HEK293T (cell line): ENCODE results near the gene PCDHA5.
A peak's percentile ranks its signal among the peaks of the same experiment; 100 is the strongest.
"Not testable (repeated sequence)": the region's sequence is repeated elsewhere in the genome, so short reads cannot be mapped to it uniquely, and the experiment has no call there.

Experiments used
- CTCF ChIA-PET: fragments of 350-600 bp; formaldehyde crosslinking; extraction: SDS; loops from one replicate; lab custom pipeline; 2021; ENCODE audit warnings: antibody characterized with exemption, inconsistent platforms; lab: Yijun Ruan, JAX
- POLR2A ChIA-PET: fragments of 350-600 bp; formaldehyde crosslinking; extraction: SDS; loops from one replicate; lab custom pipeline; 2020; ENCODE audit warnings: antibody characterized with exemption, inconsistent platforms; lab: Yijun Ruan, JAX
- DNase-seq: peaks from one replicate; pipeline ENCODE4 v3.0.0; 2012; ENCODE audit warnings: mixed read lengths; ENCODE audit errors: extremely low spot score
- ARNT ChIP-seq: fragments of 450-650 bp; IDR thresholded peaks from 2 replicates; pipeline ENCODE4 v1.6.1; 2017; ENCODE audit warnings: mild to moderate bottlenecking
- BHLHE40 ChIP-seq: fragments of 450-650 bp; IDR thresholded peaks from 2 replicates; pipeline ENCODE4 v1.6.1; 2016; ENCODE audit warnings: mild to moderate bottlenecking, moderate library complexity, borderline replicate concordance
- CTBP1 ChIP-seq: fragments of 450-650 bp; IDR thresholded peaks from 2 replicates; pipeline ENCODE4 v1.6.1; 2016; ENCODE audit warnings: borderline replicate concordance
- ELF4 ChIP-seq: fragments of 450-650 bp; IDR thresholded peaks from 2 replicates; pipeline ENCODE4 v1.6.1; 2017; ENCODE audit warnings: antibody characterized with exemption
- FOXA1 ChIP-seq: fragments of 450-650 bp; IDR thresholded peaks from 2 replicates; pipeline ENCODE4 v1.6.1; 2016; ENCODE audit warnings: mild to moderate bottlenecking
- FOXK2 ChIP-seq: fragments of 450-650 bp; IDR thresholded peaks from 2 replicates; pipeline ENCODE4 v1.6.1; 2016; ENCODE audit warnings: mild to moderate bottlenecking
- FOXM1 ChIP-seq: fragments of 450-650 bp; IDR thresholded peaks from 2 replicates; pipeline ENCODE4 v1.6.1; 2017; ENCODE audit warnings: mild to moderate bottlenecking, borderline replicate concordance
- HDGF ChIP-seq: fragments of 450-650 bp; IDR thresholded peaks from 2 replicates; pipeline ENCODE4 v1.6.1; 2017; ENCODE audit warnings: antibody characterized with exemption, borderline replicate concordance
- L3MBTL2 ChIP-seq: fragments of 450-650 bp; conservative IDR thresholded peaks from 2 replicates; pipeline ENCODE4 v1.6.1; 2016; ENCODE audit warnings: mild to moderate bottlenecking
- LEF1 ChIP-seq: fragments of 450-650 bp; IDR thresholded peaks from 2 replicates; pipeline ENCODE4 v1.6.1; 2017; ENCODE audit warnings: mild to moderate bottlenecking, borderline replicate concordance
- NFRKB ChIP-seq: fragments of 450-650 bp; IDR thresholded peaks from 2 replicates; pipeline ENCODE4 v1.6.1; 2016; ENCODE audit warnings: mild to moderate bottlenecking, moderate library complexity
- SP1 ChIP-seq: fragments of 450-650 bp; IDR thresholded peaks from 2 replicates; pipeline ENCODE4 v1.6.1; 2017
- SUZ12 ChIP-seq: fragments of 450-650 bp; IDR thresholded peaks from 2 replicates; pipeline ENCODE4 v1.6.1; 2016; ENCODE audit warnings: mild to moderate bottlenecking
- TARDBP ChIP-seq: fragments of 450-650 bp; IDR thresholded peaks from 2 replicates; pipeline ENCODE4 v1.6.1; 2016
- ZNF384 ChIP-seq: fragments of 450-650 bp; IDR thresholded peaks from 2 replicates; pipeline ENCODE4 v1.6.1; 2016
- TF ChIP-seq, protein P1 (sequence below): fragments of 450-650 bp; IDR thresholded peaks from 2 replicates; pipeline ENCODE4 v1.6.1; 2016

PCDHA5 gene

GRCh38 chr5:140821375-140822280 is at the start of gene PCDHA5:
Gene PCDHA5 (plus strand): TSS chr5:140821613.
- peak; percentile 42 for DNase-seq
- no peak for TF ChIP-seq ARNT
- no peak for TF ChIP-seq ZNF384
- TF ChIP-seq L3MBTL2 = no peak
- no peak for TF ChIP-seq HDGF
- TF ChIP-seq CTBP1 = no peak
- no peak for TF ChIP-seq ELF4
- TF ChIP-seq FOXA1 = no peak
- TF ChIP-seq FOXK2 = no peak
- TF ChIP-seq, protein P1, sequence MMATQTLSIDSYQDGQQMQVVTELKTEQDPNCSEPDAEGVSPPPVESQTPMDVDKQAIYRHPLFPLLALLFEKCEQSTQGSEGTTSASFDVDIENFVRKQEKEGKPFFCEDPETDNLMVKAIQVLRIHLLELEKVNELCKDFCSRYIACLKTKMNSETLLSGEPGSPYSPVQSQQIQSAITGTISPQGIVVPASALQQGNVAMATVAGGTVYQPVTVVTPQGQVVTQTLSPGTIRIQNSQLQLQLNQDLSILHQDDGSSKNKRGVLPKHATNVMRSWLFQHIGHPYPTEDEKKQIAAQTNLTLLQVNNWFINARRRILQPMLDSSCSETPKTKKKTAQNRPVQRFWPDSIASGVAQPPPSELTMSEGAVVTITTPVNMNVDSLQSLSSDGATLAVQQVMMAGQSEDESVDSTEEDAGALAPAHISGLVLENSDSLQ = no peak
- TF ChIP-seq SP1 = no peak
- no peak for TF ChIP-seq BHLHE40
- no peak for TF ChIP-seq SUZ12
- no peak for TF ChIP-seq LEF1
- CTCF ChIA-PET = interaction anchor here (0.5 to 1.0 kb wide), 3 partner anchors 14 to 20 kb away, joined by 3 read pairs; no protein-coding TSS in a partner anchor
- POLR2A ChIA-PET = no interaction called here

GRCh38 chr5:140780512-140780911 is 40.9 kb upstream of the PCDHA5 start:
- ChIA-PET CTCF (no interaction called here), POLR2A (no interaction called here)
- TF ChIP-seq SP1 = no peak
- TF ChIP-seq ELF4 = no peak
- no peak for TF ChIP-seq FOXK2
- no peak for TF ChIP-seq ARNT
- TF ChIP-seq NFRKB = no peak
- no peak for TF ChIP-seq L3MBTL2
- no peak for TF ChIP-seq ZNF384
- no peak for TF ChIP-seq CTBP1
- no peak for TF ChIP-seq FOXM1
- no peak for TF ChIP-seq SUZ12
- no peak for TF ChIP-seq HDGF
- no peak for TF ChIP-seq LEF1
- no peak for DNase-seq

- TF ChIP-seq SUZ12 = no peak
- TF ChIP-seq, protein P1 = peak; percentile 36; the same call in 1 of the 2 replicates
- peak; percentile 9 for DNase-seq
- POLR2A ChIA-PET = no interaction called here
- CTCF ChIA-PET = interaction anchor here (0.5 to 1.8 kb wide), 3 partner anchors 56 to 336 kb away, joined by 3 to 5 read pairs (median 3); partner anchors contain the start of gene PCDHA11
Measured at GRCh38 chr5:140785905-140786686, 35.3 kb upstream of the PCDHA5 start, which contains the start of gene PCDHA1. Gene PCDHA1 (plus strand): TSS chr5:140786140.

DNA sequence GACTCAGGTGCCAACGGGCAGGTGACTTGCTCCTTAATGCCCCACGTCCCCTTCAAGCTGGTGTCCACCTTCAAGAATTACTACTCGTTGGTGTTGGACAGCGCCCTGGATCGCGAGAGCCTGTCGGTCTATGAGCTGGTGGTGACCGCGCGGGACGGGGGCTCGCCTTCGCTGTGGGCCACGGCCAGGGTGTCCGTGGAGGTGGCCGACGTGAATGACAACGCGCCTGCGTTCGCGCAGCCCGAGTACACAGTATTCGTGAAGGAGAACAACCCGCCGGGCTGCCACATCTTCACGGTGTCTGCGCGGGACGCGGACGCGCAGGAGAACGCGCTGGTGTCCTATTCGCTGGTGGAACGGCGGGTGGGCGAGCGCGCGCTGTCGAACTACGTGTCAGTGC is 34.0 kb upstream of the PCDHA5 start:
- DNase-seq, CTCF ChIA-PET, POLR2A ChIA-PET: not testable (repeated sequence)

DNA sequence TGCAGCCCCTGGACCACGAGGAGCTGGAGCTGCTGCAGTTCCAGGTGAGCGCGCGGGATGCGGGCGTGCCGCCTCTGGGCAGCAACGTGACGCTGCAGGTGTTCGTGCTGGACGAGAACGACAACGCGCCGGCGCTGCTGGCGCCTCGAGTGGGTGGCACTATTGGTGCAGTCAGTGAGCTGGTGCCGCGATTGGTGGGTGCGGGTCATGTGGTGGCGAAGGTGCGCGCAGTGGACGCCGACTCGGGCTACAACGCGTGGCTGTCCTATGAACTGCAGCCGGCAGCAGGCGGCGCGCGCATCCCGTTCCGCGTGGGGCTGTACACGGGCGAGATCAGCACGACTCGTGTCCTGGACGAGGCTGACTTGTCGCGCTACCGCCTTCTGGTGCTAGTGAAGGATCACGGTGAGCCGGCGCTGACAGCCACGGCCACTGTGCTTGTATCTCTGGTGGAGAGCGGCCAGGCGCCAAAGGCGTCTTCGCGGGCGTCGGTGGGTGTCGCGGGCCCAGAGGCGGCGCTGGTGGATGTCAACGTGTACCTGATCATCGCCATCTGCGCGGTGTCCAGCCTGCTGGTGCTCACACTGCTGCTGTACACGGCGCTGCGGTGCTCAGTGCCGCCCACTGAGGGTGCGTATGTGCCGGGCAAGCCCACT is 33.4 kb upstream of the PCDHA5 start:
- DNase-seq, CTCF ChIA-PET, POLR2A ChIA-PET: not testable (repeated sequence)

- TF ChIP-seq HDGF = no peak
- no peak for TF ChIP-seq SP1
- TF ChIP-seq BHLHE40 = no peak
- TF ChIP-seq SUZ12 = no peak
- ChIA-PET CTCF (no interaction called here), POLR2A (no interaction called here)
- DNase-seq = no peak
Measured at GRCh38 chr5:140791089-140791488, 30.3 kb upstream of the PCDHA5 start.

DNA sequence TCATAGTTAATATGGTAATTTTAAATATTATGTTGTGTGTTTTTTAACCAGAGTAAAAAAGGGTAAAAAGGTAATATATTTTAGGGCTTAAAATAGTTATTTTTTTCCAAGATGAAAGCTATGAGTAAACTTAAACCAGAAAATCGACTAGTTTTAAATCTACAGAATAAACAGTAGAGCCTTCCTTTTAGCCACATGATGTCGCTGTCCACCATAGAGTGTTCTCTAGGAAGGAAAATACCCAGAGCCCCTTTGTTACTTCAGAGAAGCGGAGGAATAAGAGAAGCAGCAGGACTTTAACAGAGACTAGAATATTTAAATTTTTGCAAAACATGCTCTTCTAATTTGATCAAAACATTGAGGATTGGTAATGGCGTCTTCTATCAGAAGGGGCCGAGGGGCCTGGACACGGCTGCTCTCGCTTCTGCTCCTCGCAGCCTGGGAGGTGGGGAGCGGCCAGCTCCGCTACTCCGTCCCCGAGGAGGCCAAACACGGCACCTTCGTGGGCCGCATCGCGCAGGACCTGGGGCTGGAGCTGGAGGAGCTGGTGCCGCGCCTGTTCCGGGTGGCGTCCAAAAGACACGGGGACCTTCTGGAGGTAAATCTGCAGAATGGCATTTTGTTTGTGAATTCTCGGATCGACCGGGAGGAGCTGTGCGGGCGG is 26.7 kb upstream of the PCDHA5 start, which contains the start of gene PCDHA2:
Gene PCDHA2, plus strand, starts transcription at position 258 of the 664 bp plus-strand sequence.
- ChIA-PET POLR2A (no interaction called here), CTCF (no interaction called here)
- no peak for TF ChIP-seq SUZ12
- no peak for TF ChIP-seq TARDBP
- TF ChIP-seq SP1 = no peak
- TF ChIP-seq FOXK2 = no peak
- TF ChIP-seq ELF4 = no peak
- TF ChIP-seq L3MBTL2 = no peak
- TF ChIP-seq, protein P1 = no peak
- DNase-seq = no peak
